ENCODE measurements around the gene ITPK1. TPM values are rescaled to one million over a fixed set of nuclear protein-coding genes. Genes with fewer than 3 reads are reported as not detected.

ITPK1 gene
- total RNA-seq, 1 donor from 2014 or later = 43.0 TPM

GRCh38 chr14:93050761-93051160 lies 65.0 kb downstream of the ITPK1 start:
- H3K27ac Mint-ChIP-seq = no peak overlapping the region
- peaks cover 21% of the 10 kb centered on the region for H3K4me1 Mint-ChIP-seq
- no peak overlapping the region for H3K4me3 Mint-ChIP-seq
- peaks cover 23% of the 10 kb centered on the region for H3K36me3 Mint-ChIP-seq (ENCODE audit: low read depth)
- no peak for ATAC-seq (ENCODE audit: low read depth)
- ChIA-PET POLR2A (no interaction called here), CTCF (no interaction called here)
- intact Hi-C loops (cut with micrococcal nuclease) = no loop called here
- no peaks in the 10 kb centered on the region for H3K9me3 Mint-ChIP-seq
- no peaks in the 10 kb centered on the region for H3K27me3 Mint-ChIP-seq
- TF ChIP-seq CTCF (IDR thresholded peaks at IDR 0.05) = no peak
- no peak for DNase-seq

- no peaks in the 10 kb centered on the region for H3K9me3 Mint-ChIP-seq
- CTCF ChIA-PET = no interaction called here
These were observed 65.8 kb downstream of the ITPK1 start for GRCh38 chr14:93049867-93050331.

GRCh38 chr14:93049315-93049714 lies 66.4 kb downstream of the ITPK1 start:
- Mint-ChIP-seq H3K27ac (no peak overlapping the region), H3K9me3 (no peaks in the 10 kb centered on the region), H3K27me3 (no peaks in the 10 kb centered on the region), H3K4me1 (peaks cover 35% of the 10 kb centered on the region), H3K4me3 (no peak overlapping the region), H3K36me3 (ENCODE audit: low read depth) (peaks cover 21% of the 10 kb centered on the region)
- ATAC-seq (ENCODE audit: low read depth) = no peak
- DNase-seq = no peak
- intact Hi-C loops (cut with micrococcal nuclease) = no loop called here
- ChIA-PET CTCF (no interaction called here), POLR2A (no interaction called here)
- TF ChIP-seq CTCF (IDR thresholded peaks at IDR 0.05) = no peak

More at GRCh38 chr14:93049867-93050331, 65.8 kb downstream of the ITPK1 start:
- no peak for ATAC-seq (ENCODE audit: low read depth)
- no peak for TF ChIP-seq CTCF (IDR thresholded peaks at IDR 0.05)
- Mint-ChIP-seq H3K4me3 (no peak overlapping the region), H3K27me3 (no peaks in the 10 kb centered on the region), H3K27ac (no peak overlapping the region), H3K36me3 (ENCODE audit: low read depth) (peaks cover 21% of the 10 kb centered on the region), H3K4me1 (peaks cover 30% of the 10 kb centered on the region)
- no peak for DNase-seq
- POLR2A ChIA-PET = no interaction called here
- intact Hi-C loops (cut with micrococcal nuclease) = no loop called here

- Mint-ChIP-seq H3K36me3 (ENCODE audit: low read depth) (peaks cover 21% of the 10 kb centered on the region), H3K4me3 (no peak overlapping the region), H3K9me3 (no peaks in the 10 kb centered on the region), H3K27me3 (no peaks in the 10 kb centered on the region), H3K27ac (no peak overlapping the region), H3K4me1 (peaks cover 35% of the 10 kb centered on the region)
- intact Hi-C loops (cut with micrococcal nuclease) = no loop called here
- CTCF ChIA-PET = no interaction called here
- ATAC-seq (ENCODE audit: low read depth) (no peak), DNase-seq (no peak)
- TF ChIP-seq CTCF (IDR thresholded peaks at IDR 0.05) = no peak
- POLR2A ChIA-PET = no interaction called here
These were observed 66.9 kb downstream of the ITPK1 start for GRCh38 chr14:93048843-93049242.

GRCh38 chr14:93047661-93048060 lies 68.1 kb downstream of the ITPK1 start:
- H3K4me1 Mint-ChIP-seq = peaks cover 42% of the 10 kb centered on the region
- intact Hi-C loops (cut with micrococcal nuclease) = no loop called here

More at GRCh38 chr14:93047661-93048060, 68.1 kb downstream of the ITPK1 start:
- CTCF ChIA-PET = no interaction called here
- DNase-seq = no peak
- H3K27ac Mint-ChIP-seq = no peak overlapping the region
- no peaks in the 10 kb centered on the region for H3K9me3 Mint-ChIP-seq
- H3K4me3 Mint-ChIP-seq = no peak overlapping the region
- POLR2A ChIA-PET = no interaction called here
- H3K27me3 Mint-ChIP-seq = no peaks in the 10 kb centered on the region
- ATAC-seq (ENCODE audit: low read depth) = no peak
- H3K36me3 Mint-ChIP-seq (ENCODE audit: low read depth) = peaks cover 19% of the 10 kb centered on the region
- TF ChIP-seq CTCF (IDR thresholded peaks at IDR 0.05) = no peak

All from activated B cell treated with CpG ODN at 0.5 μM for 24 hours (primary cell).